HG02973 (cell line): ENCODE results near the gene RIC3.

Source experiments
- ATAC-seq: cut with Tn5 transposase; IDR thresholded peaks from one replicate; pipeline ENCODE4 v1.9.1; 2021; ENCODE audit warnings: moderate library complexity; ENCODE audit not compliant: unreplicated experiment

Gene RIC3, protein sequence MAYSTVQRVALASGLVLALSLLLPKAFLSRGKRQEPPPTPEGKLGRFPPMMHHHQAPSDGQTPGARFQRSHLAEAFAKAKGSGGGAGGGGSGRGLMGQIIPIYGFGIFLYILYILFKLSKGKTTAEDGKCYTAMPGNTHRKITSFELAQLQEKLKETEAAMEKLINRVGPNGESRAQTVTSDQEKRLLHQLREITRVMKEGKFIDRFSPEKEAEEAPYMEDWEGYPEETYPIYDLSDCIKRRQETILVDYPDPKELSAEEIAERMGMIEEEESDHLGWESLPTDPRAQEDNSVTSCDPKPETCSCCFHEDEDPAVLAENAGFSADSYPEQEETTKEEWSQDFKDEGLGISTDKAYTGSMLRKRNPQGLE

DNA sequence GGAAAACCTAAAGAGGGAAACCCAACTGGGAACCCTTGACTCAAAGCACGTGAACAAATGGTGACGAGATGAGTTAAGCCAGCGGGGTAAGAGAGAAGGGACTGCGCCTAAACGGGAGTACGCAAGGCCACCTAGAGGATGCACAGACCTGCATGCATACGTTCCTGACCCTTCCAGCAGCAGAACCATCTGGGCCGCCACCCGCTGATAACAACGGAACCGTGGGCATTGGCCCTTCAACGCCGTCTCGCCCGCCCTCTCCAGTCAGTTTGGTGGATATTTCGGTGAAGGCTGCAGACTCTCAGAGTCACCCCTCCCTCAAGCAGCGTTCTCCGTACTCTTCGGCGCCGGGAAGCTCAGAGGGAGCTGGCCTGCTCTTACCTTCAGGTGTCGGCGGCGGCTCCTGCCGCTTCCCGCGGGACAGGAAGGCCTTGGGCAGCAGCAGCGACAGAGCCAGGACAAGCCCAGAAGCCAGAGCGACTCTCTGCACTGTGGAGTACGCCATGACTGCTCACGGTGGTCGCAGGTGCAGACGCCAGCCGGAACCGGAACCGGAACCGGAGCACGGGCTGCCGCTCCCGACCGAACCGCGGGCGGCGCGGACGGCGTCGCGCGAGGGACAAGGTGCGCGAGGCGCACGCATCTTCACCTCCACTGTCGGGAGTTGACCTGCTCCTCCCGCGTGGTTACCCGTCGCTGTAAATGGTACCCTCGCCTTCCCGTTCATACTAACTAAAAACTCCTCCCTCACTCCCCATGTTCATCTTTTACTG is at the start of gene RIC3:
RIC3 (minus strand) TSS at position 541 of the 773 bp plus-strand sequence; CDS start at position 505, 36 bp downstream.
- ATAC-seq = no peak

DNA sequence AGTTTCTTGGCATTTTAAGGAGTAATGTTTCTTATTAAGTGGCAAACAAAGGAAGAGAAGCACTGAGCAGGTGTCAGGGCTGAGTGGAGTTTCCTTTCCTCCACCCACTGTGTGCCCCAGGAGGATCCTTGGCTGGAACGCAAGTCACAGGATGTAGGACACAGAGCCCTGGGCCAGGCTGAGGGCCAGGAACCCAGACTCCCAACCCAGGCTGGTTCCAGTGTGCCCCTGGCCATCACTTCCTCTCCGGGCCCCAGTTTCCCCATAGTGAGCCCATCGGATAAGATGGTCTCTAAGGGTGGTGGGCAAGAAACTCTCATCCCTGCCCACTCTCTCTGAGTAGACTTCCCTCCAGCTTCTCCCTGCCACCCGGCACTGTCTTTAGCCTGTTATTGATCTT is 49.6 kb upstream of the RIC3 start:
- ATAC-seq = no peak

DNA sequence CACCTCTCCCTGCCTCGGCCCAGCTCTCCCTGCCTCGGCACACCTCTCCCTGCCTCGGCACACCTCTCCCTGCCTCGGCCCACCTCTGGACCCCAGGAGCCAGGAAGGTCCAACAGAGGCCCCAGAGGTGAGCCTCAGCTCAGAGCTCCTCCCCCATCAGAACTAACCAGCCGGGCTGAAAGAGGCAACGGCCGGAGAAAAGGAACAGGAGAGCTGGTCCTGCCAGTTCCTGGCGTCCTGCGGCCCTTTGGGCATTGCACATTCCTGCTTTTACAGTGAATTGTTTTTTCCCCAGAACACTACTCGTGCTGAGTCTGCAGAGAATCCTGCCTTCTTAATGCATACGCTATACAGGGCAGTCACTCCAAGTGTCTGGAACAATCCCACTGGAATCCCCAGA is 49.1 kb upstream of the RIC3 start:
- no peak for ATAC-seq

DNA sequence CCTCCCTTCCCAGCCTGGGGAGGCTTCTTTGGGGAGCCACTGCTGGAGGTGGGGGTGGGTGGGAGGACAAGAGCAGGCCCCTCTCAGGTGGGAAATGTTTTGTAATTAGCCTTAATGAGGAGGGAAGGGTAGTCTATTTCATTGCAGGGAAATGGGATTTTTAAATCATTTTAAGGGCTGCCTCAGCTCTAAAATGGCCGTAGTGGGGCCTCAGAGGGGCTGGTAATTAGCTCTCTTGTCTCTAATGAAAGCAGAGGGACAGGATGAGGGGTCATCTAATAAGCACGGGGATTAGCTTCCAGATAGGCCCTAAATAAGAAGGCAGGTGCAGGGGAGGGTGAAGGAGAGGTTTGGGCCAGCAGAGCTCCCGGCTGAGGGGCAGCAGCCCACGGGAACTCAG is 48.3 kb upstream of the RIC3 start:
- ATAC-seq = no peak

DNA sequence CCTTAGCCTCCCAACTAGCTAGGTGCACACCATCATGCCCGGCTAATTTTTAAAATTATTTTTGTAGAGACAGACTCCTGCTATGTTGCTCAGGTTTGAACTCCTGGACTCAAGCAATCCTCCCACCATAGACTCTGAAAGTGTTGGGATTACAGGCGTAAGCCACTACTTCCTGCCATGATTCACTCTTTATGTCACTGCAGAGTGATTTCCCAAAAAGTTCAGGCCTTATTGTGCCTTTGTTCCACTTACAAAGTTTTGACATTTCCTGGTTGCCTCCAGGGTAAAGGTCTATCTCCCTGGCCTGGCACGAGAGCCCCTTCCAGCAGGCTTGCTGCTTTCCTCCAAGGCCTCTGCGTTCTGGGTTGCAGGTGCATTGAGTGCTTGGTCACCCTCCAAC is 44.6 kb upstream of the RIC3 start:
- no peak for ATAC-seq

DNA sequence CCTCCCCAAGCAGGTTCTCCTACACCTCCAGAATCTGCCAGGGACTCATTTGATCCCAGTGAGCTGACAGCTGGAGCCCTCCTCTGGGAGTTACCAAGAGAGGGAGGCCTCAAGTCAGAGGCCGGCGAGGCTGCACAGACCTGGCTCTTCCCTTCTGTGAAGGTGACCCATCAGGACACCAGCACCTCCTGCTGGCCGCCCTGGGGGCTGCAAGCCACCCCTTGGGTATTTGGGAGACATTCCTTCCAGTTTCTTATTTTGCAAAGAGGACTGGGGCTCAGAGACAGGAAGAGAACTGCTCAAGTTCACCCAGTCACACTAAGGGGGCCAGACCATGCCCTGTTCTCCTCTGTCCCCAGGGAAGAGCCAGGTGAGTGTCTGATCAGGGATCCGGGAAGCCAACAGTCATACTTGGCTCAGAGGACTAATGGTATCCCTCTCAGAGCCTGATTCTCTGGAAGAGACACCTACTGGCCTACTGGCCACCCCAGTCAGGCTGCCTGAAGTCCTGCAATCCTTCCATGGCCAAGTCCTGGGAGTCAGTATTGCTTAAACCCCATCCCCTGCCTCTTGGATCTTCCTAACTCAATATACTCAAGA is 40.5 kb upstream of the RIC3 start:
- no peak for ATAC-seq

DNA sequence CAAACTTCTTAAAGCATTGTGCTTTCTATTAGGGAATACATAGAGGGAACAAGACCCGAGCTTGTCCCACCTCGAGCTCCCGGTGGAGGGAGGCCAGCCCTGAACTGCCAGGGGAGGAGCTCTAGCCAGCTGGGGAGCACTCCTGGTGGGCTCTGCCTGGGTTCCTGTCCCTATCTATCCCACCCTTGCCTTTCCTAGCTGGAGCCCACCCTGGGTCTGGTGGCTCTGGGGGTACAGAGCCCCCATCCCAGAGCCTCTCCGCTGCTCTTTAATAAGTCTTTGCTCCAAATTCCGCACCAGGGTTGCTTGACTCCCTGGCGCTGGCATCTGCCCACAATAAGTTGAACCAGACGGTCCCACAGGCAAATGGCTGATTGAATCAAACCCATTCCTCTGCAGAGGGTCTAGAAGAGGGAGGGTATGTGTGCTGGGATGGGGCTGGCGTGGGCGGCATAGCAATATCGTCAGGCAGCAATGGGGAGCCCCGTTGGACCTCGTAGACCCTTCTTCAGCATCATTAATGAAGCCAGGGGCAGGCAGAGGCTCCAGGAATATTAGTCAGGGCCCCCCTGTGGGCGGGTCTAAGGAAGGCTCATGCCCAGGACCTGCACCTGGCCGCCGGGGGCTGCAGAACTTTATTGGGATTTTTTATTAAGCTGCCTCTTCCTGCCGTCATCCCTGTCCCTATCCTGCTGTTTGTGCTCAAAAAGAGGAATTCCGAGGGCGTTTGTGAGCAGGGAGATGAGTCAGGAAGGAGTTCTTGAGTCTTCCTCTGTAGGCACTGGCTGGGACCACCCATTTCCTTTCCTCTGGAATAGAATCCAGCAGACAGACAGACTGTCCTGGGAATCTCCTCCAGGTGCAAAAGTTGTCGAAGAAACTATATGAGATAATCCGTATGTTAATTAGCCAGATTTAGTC is 38.5 kb upstream of the RIC3 start:
- no peak for ATAC-seq

DNA sequence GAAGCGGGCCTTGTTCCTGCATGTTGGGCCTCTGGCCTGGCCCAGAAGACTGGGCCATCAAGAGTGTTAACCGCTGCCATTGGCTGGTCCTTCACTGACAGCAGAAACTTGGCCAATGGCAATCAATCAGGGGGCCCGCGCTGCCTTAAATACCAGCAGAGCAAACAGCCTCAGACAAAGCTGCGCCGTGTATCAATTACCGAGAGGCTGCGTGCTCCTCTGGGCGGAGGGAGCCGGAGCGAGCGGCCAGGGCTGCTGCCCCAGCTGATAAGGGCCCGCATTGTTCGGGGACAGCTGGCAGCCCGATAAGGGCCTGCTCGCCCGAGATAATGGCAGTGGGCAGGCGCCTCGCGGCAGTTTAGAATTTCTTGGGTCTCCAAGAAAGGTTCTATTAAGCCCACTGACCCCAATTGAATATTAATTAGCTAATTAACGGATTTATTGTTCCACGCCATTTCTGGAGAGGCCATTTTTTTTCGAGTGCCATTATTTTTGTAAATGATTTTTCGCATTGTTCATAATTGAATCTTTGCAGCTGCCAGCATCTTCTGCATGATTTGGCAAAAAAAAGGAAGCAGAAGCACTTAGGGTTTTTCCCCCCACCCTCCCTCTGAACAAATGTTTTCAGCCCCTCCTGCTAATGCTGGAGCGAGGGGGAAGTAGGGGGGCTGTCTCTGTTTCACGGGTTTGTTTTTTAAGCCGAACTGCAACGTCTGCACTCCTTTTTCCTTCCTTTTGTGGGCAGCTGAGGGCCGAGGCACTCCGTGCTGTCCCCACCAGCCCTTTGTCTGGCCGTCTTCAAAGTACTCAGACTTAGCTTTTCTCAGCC is 37.6 kb upstream of the RIC3 start:
- no peak for ATAC-seq

DNA sequence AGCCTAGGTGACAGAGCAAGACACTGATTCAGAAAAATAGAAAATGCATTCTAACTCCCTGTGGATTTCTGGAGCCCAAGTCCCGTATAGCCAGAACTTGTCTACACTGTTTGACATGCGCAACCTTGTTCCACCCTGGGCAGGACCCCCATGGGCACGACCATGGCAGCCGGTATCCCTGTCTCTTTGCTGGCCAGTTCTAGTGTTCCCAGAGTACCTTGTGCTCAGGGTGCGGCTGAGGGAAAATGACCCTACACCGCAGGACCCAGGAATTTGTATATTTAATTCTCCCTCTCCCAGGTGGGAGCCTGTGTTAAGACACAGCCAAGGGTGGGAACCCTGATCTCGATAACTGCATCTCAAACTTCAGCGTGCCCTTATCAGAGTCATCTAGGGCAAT is 36.7 kb upstream of the RIC3 start:
- no peak for ATAC-seq

DNA sequence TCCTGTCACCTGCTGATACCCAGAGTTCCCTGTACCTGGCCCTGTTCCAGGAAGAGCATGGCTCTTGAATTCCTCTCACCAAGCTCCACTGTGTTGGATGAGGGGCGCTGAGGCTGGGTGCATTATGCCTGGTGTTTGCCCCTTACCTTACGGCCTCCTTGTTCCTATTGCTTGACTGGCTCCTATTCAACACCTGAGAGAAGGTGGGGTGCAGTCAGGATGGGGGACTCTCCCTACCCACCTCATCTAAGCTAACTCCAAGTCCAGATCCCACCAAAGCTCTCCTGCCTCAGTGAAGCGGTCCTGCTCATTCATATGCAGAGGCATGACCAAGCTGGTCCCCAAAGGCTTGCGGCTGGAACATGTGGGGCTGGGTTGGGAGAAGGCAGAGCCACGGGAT is 35.8 kb upstream of the RIC3 start:
- no peak for ATAC-seq

DNA sequence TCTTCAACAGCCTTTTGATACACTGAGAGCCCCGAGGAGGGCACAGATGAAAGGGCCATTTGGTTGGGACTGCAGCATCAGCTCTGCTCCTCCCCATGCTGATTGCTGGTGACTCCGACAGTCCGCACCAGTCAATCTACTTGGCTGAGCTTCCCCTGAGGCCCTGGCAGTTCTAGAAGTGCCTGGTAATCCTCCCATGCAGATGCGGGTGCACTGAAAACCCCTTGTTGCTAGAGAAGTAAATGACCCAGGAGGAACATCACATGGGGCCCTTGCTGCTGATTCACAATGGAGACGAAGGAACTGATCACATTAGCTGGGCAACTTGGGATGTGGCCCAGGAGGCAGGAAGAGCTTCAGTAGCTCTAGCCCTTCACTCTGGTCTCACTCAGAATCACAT is 35.2 kb upstream of the RIC3 start:
- ATAC-seq = no peak

DNA sequence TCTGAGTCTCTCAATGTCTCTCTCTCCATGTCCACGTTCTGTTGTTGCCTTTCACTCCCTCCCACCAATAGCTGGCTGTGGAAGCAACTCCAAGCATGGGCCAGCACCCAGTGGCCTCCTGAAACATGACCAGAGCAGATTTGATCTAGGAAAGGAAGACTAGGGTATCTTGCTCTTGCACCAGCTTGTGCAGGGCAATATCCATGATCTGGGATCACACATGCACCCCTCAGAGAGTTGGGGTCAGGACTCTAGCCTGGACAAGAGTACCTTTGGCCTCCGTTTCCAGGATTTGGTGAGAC is 34.5 kb upstream of the RIC3 start:
- no peak for ATAC-seq

DNA sequence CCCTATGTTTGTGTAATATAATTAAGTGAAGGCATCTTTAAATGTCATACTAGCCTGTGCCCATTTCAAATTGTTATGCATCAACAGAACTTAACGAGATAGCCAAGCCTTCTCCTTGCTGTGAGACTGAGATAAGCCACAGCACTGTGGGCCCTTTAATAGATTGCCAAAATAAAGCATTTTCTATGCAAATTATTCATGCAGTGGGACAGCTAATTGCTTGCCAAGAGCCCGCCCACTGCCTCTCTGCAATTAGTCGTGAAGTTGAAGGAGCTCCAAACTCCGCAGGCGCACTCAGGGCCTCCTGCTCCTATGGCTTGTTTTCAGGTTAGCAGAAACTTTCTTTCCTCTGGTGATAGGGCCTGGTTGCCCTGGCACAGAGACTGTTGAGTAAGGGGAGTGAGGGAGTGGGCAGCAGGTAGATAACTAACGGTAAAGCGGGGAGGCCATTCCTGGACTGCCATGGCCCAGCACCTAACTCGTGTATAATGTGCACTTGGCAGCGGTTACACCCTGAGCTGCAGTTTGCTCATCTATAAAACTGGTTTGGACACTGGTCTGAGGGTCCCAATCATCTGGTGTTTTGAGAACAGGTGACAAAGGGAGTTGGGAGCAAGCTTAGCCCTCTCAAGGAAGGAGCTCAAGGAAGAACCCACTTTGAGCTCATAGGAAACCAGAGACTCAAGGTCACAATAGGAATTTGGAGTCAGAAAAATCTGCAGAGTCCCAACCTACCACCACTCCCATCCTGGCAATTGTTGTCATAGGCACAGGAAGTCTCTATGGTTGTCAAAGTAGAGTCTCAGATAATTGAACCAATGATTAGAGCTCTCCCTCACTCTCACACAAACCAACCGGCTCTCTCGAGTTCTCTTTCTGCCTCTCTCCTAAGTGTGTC is 33.9 kb upstream of the RIC3 start:
- ATAC-seq = no peak

DNA sequence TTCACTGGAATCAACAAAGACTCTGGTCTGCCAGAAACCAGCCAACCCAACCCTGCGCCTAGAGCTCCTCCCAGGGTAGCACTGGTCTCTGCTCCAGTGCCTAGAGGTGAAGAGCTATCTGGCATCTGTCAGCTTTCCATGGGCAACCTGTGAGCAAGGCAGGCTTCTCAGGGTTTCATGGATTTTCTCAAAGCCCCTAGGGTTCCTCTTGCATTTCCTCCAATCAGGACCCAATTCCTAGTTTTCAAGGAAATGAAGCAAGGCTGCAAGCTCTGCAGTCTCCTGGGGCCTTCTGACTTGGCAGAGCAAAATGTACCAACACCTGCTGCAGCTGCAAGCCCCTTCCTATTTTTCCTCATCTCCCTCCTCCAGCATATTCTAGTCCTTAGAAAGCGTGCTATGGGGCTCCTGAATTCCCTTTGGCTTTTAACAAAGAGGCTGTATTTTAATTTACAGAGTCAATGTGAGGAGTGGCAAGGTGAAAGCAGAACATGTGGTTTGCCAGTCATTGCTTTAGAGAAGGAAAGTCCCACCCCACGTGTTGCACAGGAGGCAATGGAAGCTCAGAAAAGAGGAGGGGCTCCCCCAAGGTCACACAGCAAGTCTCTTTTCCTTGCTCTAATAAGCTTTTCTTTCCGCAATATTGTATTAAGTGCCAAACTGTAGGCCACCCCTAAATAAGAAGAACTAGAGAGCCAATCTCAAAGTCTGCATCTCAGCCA is 33.0 kb upstream of the RIC3 start:
- ATAC-seq = peak; percentile 81

DNA sequence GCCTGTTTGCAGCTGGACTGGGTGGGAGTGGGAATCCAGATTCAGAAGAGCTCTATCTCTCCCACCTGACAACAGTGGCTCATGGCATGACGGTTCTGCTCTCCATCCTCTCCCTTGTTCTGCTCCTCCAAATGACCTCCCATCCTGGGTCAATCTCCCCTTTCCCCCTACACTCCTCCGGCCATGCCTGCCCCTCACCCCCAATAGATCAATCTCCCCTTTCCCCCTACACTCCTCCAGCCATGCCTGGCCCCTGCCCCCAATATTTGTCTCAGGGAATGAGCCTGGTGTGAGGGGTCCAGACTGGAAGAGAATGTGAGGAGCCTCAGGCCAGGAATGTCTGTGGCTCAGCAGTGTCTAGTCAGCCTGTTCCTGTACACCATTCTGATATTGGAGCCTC is 30.9 kb upstream of the RIC3 start:
- ATAC-seq = no peak

DNA sequence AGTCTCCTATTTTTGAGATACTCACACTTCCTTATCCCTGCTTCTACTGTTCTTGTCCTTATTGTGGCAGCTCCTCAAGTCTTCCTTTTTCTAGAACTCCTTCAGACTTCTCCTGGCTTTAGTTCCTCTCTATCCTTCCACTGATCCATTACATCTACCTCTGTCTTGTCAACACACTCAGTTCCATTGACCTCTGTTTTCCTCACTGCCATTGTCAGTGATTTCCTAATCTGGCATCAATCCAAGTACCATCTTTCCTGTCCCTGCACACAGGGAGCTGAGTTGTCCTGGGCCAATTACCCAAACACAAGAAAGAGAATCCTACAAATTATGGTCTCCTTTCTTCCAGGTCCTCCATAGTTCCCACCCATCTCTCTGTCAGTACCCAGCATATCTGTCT is 27.9 kb upstream of the RIC3 start:
- no peak for ATAC-seq

DNA sequence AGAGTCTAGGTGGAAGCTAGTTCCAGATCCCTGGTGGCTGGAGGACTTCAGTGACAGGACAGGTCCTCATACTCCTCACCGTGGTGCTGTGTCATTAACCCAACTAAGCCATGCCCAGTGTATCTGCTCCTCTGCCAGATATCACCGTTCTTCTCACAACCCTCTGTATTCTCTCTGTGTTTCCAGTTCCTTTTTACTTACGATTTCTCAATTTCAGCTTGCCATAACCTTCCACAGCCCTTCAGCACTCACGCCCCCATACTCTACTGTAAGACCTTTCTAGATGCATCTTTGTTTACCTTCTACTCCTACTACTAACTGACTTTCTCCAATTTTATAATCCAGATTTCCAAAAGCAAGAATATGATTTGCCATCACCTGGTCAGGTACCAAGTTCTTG is 26.1 kb upstream of the RIC3 start:
- no peak for ATAC-seq

DNA sequence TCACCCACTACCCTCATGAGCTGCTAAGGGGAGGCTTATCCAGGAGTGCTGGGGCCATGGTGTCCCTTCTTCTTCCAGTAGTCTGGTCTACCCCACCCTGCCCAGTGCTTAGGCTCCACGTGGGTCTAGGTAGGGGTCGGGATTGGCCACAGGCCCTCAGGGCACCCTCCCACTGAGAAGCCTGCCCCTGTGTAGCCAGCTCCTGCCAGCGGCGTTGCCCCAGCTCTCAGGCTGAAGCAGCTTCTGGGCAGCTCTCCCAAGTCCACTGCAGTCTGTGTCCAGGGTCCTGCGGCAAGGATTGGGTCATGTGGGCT is 24.0 kb upstream of the RIC3 start:
- ATAC-seq = no peak
